Measurements from ENCODE around the gene ZBTB24. TPM values are rescaled to one million over a fixed set of nuclear protein-coding genes. Genes with fewer than 3 reads are reported as not detected.

The ZBTB24 gene
- total RNA-seq, 4 donors from 2014 or later: 3.0 to 7.8 (median 5.7) TPM

DNA sequence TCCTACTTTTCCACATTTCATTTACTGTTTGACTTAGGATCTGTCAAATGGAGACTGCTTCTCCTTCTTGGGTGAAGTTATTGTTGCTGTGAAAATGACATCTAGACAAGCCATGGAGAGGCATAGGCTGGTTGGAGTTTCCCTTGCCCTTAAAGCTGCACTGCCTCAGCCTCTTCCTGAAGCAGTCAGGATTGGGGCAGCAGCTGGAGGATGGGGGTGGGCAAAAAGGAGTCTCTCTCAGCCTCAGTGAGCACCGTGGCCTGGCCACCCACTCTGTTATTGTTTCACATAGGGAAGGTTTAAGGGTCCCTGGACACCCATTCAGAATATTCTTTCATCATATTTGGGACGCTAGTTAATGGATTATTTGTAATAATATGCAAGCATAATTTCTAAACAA, 7.7 kb upstream of the ZBTB24 start:
- no peak for DNase-seq
- Histone ChIP-seq H3K27ac (no peak overlapping the region), H3K36me3 (no peaks in the 10 kb centered on the region), H3K9me3 (no peaks in the 10 kb centered on the region), H3K27me3 (no peaks in the 10 kb centered on the region), H3K4me3 (no peak overlapping the region), H3K4me1 (peaks cover 0 to 2% (median under 1%) of the 10 kb centered on the region in 4 donors)
- in situ Hi-C loops (cut with MboI; ENCODE audit: low pct_ligation_motif_present in 1 of 4, low pct_unique_long_range_greater_than_20kb in 1 of 4, low sequenced_read_pairs in 3 of 4) (no loop called here), intact Hi-C loops (cut with DNase I; ENCODE audit: low total_unique reads) (no loop called here)
- TF ChIP-seq POLR2A (IDR thresholded peaks at IDR 0.05) (no peak), EP300 (IDR thresholded peaks at IDR 0.05; ENCODE audit: low read depth) (no peak), POLR2AphosphoS5 (IDR thresholded peaks at IDR 0.05) (no peak)
- TF ChIP-seq, protein P1, sequence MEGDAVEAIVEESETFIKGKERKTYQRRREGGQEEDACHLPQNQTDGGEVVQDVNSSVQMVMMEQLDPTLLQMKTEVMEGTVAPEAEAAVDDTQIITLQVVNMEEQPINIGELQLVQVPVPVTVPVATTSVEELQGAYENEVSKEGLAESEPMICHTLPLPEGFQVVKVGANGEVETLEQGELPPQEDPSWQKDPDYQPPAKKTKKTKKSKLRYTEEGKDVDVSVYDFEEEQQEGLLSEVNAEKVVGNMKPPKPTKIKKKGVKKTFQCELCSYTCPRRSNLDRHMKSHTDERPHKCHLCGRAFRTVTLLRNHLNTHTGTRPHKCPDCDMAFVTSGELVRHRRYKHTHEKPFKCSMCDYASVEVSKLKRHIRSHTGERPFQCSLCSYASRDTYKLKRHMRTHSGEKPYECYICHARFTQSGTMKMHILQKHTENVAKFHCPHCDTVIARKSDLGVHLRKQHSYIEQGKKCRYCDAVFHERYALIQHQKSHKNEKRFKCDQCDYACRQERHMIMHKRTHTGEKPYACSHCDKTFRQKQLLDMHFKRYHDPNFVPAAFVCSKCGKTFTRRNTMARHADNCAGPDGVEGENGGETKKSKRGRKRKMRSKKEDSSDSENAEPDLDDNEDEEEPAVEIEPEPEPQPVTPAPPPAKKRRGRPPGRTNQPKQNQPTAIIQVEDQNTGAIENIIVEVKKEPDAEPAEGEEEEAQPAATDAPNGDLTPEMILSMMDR (IDR thresholded peaks at IDR 0.05): no peak
- 60% methylated on average over 2 of the region's 2 CpGs; no CpG with 5 or more reads in 1 of the 2 donors for WGBS, 2 donors (ENCODE audit: low coverage in 1 of 2)

DNA sequence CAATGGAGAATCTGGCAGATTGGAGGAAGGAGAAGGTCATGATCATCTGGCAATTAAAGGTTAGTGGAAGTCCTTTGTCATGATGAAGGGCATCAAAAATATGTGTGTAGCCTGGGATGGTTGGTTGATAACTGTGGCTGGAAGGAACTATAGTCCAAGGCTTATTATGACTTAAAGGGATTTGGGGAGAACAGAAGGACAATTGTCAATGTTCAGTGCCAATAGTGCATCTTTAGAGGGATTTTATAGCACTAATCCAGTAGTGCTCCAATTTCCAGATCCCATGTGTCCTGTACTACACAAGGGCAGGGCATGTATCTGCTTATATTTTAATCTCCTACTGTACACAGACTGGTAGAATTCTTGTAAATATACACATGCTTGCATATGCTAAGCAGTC, 5.0 kb upstream of the ZBTB24 start:
- no peak for DNase-seq
- in situ Hi-C loops (cut with MboI; ENCODE audit: low pct_ligation_motif_present in 1 of 4, low pct_unique_long_range_greater_than_20kb in 1 of 4, low sequenced_read_pairs in 3 of 4) (no loop called here), intact Hi-C loops (cut with DNase I; ENCODE audit: low total_unique reads) (no loop called here)
- no peaks in the 10 kb centered on the region for H3K9me3 ChIP-seq
- H3K36me3 ChIP-seq: no peaks in the 10 kb centered on the region
- H3K27ac ChIP-seq: no peak overlapping the region
- peaks cover 0 to 11% (median 4%) of the 10 kb centered on the region in 4 donors for H3K4me1 ChIP-seq
- H3K4me3 ChIP-seq: no peak overlapping the region
- TF ChIP-seq POLR2AphosphoS5 (IDR thresholded peaks at IDR 0.05): no peak
- TF ChIP-seq, protein P1 (IDR thresholded peaks at IDR 0.05): no peak
- no peak for TF ChIP-seq POLR2A (IDR thresholded peaks at IDR 0.05)
- TF ChIP-seq EP300 (IDR thresholded peaks at IDR 0.05; ENCODE audit: low read depth): no peak
- H3K27me3 ChIP-seq: no peaks in the 10 kb centered on the region

DNA sequence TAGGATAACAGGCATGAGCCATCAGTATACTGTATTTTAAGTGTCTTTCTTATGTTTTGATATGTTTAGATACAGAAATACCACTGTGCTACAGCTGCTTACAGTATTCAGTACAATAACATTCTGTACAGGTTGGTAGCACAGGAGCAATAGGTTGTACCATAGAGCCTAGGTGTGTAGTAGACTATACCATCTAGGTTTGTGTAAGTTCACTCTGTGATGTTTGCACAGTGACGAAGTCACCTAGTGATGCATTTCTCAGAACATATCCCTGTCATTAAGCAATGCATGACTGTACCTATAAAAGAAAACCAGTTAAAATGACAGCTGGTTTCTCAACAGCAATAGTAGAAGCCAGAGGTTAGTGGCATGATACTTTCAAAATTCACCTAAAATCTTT, 3.0 kb upstream of the ZBTB24 start:
- 43 to 57% methylated on average over 1 of the region's 1 CpG for WGBS, 2 donors (ENCODE audit: low coverage in 1 of 2)
- Histone ChIP-seq H3K4me1 (peaks cover 3 to 25% (median 16%) of the 10 kb centered on the region in 4 donors), H3K27ac (peak overlapping the region; percentile 35 to 88 (median 50)), H3K9me3 (no peaks in the 10 kb centered on the region), H3K36me3 (no peaks in the 10 kb centered on the region), H3K4me3 (no peak overlapping the region), H3K27me3 (no peaks in the 10 kb centered on the region)
- in situ Hi-C loops (cut with MboI; ENCODE audit: low pct_ligation_motif_present in 1 of 4, low pct_unique_long_range_greater_than_20kb in 1 of 4, low sequenced_read_pairs in 3 of 4) (no loop called here), intact Hi-C loops (cut with DNase I; ENCODE audit: low total_unique reads) (no loop called here)
- TF ChIP-seq EP300 (IDR thresholded peaks at IDR 0.05; ENCODE audit: low read depth) (peak; percentile 44), POLR2A (IDR thresholded peaks at IDR 0.05) (no peak), POLR2AphosphoS5 (IDR thresholded peaks at IDR 0.05) (peak in 2 of 3 donors; percentile 45 to 56)
- TF ChIP-seq, protein P1 (IDR thresholded peaks at IDR 0.05): no peak
- DNase-seq: no peak

DNA sequence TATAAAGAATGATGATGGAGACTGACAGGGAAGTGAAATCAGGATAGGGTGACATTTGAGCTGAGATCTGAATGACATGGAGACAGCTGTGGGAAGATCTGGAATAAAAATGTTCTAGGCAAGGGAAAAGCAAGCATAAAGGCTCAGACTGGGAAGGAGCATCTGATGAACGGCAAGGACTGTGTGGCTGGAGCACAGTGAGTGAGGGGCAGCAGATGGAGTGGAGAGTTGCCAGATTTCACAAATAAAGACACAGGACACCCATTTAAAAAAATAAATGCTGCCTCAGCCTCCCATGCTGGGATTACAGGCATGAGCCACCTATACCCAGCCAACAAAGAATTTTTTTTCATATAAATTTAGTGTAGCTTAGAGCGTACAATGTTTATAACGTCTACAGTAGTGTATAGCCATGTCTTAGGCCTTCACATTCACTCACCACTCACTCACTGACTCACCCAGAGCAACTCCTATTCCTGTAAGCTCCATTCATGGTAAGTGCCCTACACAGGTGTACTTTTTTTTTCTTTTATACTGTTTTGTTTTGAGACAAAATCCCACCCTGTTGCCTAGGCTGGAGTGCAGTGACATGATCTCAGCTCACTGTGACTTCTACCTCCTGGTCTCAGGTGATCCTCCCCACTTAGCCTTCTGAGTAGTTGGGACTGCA, 2.4 kb upstream of the ZBTB24 start:
- Histone ChIP-seq H3K9me3 (no peaks in the 10 kb centered on the region), H3K27me3 (no peaks in the 10 kb centered on the region), H3K4me1 (peaks cover 10 to 32% (median 22%) of the 10 kb centered on the region in 4 donors), H3K4me3 (no peak overlapping the region), H3K36me3 (no peaks in the 10 kb centered on the region), H3K27ac (peak overlapping the region; percentile 35 to 88 (median 50))
- intact Hi-C loops (cut with DNase I; ENCODE audit: low total_unique reads) (no loop called here), in situ Hi-C loops (cut with MboI; ENCODE audit: low pct_ligation_motif_present in 1 of 4, low pct_unique_long_range_greater_than_20kb in 1 of 4, low sequenced_read_pairs in 3 of 4) (no loop called here)
- 67 to 84% methylated on average over 3 of the region's 3 CpGs for WGBS, 2 donors (ENCODE audit: low coverage in 1 of 2)
- TF ChIP-seq POLR2A (IDR thresholded peaks at IDR 0.05) (no peak), POLR2AphosphoS5 (IDR thresholded peaks at IDR 0.05) (no peak), EP300 (IDR thresholded peaks at IDR 0.05; ENCODE audit: low read depth) (no peak)
- TF ChIP-seq, protein P1 (IDR thresholded peaks at IDR 0.05): no peak
- no peak for DNase-seq

Measured in transverse colon (tissue), 4 donors.